Liver (tissue), 2 donors: ENCODE results near the gene LRRC8B.

Source experiments
- YY1 ChIP-seq: IDR thresholded peaks from 2 replicates; pipeline ENCODE4 v1.6.1; 2016; ENCODE audit warnings: antibody characterized with exemption, mild to moderate bottlenecking
- TF ChIP-seq, protein P1 (sequence below): IDR thresholded peaks from 2 replicates; pipeline ENCODE4 v1.6.1; 2016; ENCODE audit warnings: antibody characterized with exemption, mild to moderate bottlenecking
- TF ChIP-seq, protein P2 (sequence below): fragments of 150-350 bp; IDR thresholded peaks from 2 replicates; pipeline ENCODE4 v1.5.1; 2017; ENCODE audit warnings: improper control_type of control experiment, low read depth, low read length; ENCODE audit not compliant: missing input control
- donor health status: healthy.

DNA sequence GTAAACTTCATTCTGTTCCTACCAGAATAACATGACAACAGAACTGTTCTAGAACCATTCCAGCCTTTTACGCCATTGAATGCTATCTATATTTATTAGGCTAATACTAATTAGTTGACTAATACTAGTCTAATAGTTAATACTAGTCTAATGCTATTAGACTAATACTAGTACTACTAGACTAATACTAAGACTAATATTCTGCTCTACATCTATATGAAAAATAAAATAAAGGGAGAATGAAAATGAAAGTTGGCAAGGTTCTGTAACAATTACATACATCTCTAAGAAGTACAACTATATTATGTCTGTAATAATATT, 40.9 kb upstream of the LRRC8B start:
- TF ChIP-seq, protein P1, sequence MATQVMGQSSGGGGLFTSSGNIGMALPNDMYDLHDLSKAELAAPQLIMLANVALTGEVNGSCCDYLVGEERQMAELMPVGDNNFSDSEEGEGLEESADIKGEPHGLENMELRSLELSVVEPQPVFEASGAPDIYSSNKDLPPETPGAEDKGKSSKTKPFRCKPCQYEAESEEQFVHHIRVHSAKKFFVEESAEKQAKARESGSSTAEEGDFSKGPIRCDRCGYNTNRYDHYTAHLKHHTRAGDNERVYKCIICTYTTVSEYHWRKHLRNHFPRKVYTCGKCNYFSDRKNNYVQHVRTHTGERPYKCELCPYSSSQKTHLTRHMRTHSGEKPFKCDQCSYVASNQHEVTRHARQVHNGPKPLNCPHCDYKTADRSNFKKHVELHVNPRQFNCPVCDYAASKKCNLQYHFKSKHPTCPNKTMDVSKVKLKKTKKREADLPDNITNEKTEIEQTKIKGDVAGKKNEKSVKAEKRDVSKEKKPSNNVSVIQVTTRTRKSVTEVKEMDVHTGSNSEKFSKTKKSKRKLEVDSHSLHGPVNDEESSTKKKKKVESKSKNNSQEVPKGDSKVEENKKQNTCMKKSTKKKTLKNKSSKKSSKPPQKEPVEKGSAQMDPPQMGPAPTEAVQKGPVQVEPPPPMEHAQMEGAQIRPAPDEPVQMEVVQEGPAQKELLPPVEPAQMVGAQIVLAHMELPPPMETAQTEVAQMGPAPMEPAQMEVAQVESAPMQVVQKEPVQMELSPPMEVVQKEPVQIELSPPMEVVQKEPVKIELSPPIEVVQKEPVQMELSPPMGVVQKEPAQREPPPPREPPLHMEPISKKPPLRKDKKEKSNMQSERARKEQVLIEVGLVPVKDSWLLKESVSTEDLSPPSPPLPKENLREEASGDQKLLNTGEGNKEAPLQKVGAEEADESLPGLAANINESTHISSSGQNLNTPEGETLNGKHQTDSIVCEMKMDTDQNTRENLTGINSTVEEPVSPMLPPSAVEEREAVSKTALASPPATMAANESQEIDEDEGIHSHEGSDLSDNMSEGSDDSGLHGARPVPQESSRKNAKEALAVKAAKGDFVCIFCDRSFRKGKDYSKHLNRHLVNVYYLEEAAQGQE, result no peak
- TF ChIP-seq, protein P2, sequence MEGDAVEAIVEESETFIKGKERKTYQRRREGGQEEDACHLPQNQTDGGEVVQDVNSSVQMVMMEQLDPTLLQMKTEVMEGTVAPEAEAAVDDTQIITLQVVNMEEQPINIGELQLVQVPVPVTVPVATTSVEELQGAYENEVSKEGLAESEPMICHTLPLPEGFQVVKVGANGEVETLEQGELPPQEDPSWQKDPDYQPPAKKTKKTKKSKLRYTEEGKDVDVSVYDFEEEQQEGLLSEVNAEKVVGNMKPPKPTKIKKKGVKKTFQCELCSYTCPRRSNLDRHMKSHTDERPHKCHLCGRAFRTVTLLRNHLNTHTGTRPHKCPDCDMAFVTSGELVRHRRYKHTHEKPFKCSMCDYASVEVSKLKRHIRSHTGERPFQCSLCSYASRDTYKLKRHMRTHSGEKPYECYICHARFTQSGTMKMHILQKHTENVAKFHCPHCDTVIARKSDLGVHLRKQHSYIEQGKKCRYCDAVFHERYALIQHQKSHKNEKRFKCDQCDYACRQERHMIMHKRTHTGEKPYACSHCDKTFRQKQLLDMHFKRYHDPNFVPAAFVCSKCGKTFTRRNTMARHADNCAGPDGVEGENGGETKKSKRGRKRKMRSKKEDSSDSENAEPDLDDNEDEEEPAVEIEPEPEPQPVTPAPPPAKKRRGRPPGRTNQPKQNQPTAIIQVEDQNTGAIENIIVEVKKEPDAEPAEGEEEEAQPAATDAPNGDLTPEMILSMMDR, result no peak
- TF ChIP-seq YY1, result no peak
